NCI-H2081 (cell line): ENCODE results near the gene HSCB.
"Not testable (repeated sequence)": the region's sequence is repeated elsewhere in the genome, so short reads cannot be mapped to it uniquely, and the experiment has no call there.

Source experiments
- DNase-seq, 2 experiments: peaks; one replicate each; lab custom pipeline; 2025; lab: John Stamatoyannopoulos, UW

HSCB gene

GRCh38 chr22:28791841-28792490, 50.1 kb downstream of the HSCB start:
- peak; percentile 21 to 68 for DNase-seq

GRCh38 chr22:28792491-28793383, 50.9 kb downstream of the HSCB start:
- DNase-seq: no peak

- DNase-seq: no peak
These were observed 52.2 kb downstream of the HSCB start for GRCh38 chr22:28793976-28794584.

GRCh38 chr22:28795071-28795693, 53.3 kb downstream of the HSCB start:
- no peak for DNase-seq

- DNase-seq: no peak
These were observed 54.4 kb downstream of the HSCB start for GRCh38 chr22:28795932-28796856.

GRCh38 chr22:28798810-28799605, 57.2 kb downstream of the HSCB start:
- DNase-seq: peak in 1 of 2 experiments; percentile 61

DNA sequence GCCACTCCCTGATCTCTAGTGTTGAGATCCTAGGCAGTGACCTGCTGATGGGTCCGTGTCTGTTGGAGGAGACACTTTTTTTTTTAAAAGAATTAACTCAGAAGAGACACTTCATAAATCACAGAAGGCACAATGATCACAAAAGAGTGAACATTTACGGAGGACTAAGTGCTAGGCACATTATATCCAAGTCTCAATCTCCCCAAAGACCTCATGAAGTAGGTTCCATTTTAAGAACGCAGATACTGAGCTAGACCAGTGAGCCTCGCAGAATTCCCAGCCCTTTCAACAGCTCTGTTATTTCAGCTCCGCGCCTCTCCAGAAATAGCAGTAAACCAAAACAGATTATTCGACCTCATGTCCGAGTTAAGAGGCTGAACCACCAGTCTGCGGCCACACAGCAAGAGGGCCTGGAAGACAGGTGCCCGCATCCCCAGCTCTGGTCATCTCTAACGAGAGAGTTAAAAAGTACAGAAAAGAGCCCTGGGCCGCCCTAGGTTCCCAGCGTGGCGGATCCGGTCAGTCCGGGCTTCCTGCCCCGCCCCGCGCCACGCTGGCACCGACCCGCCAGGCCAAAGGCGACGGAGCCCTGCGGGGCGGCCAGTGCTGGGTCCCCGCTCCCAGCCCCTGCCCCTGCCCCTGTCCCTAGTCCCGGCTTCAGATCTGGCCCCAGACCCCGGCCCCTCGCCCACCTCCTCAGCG, 57.9 kb downstream of the HSCB start:
- DNase-seq: no peak

DNA sequence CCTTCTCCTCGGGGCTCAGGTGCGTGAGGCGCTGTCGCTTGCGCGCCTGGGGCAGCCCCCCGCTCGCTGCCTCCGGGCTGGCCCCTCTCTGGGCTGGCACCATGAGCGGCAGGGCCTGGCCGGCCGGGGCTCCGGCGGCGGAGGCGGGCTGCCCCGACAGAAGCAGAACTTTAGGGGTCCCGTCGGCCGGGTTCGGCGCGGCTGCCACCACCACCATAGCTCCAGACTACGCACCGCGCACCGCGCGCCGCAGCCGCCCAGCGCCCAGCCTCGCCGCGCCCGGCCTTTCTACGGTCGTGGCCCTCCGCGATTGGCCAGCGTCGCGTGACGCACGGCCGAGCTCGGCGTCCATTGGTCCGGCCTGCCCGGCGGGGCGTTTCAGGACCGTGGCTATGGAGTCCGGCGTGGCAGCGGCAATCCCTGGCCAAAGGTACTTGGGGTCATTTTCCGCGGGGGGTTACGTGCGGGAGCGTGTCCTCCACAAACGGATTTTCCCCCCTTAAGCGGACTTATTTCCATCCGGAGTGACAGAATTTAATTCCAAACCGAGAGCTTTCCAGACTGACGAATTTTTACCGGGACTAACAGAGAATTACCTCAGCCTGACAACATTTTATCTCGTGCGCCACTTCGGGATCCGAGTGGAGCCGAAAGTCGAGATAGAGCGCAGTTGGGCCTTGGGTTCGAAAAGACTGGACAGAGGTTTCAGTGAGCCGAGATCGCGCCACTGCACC, 58.6 kb downstream of the HSCB start, which contains the start of gene XBP1:
TSS of gene XBP1 (minus strand) at position 262 of the 734 bp plus-strand sequence.
- peak; percentile 87 to 91 for DNase-seq

- no peak for DNase-seq
These were observed 60.2 kb downstream of the HSCB start for GRCh38 chr22:28801845-28802594.

DNA sequence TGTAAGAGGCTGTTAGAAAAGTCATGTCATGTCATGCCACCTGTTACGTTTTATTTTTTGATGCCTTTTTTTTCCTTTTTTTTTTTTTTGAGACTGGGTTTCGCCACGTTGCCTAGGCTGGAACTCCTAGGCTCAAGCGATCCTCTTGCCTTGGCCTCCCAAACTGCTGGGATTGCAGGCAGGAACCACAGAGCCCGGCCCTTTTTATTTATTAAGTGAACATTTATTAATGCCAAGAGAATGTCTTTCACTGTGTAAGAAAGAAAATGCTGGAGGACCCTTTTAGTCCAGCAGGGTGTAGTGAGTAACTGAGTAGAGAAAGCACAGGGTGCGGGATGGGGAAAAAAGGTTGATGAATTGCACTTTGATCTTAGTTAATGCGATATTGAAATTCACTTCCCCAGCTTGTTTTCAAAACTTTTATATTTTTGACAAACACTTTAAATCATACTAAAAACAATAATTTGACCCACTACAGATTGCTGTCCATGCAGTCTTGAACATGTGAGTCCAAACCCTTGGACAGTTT, 60.8 kb downstream of the HSCB start:
- DNase-seq: no peak

DNA sequence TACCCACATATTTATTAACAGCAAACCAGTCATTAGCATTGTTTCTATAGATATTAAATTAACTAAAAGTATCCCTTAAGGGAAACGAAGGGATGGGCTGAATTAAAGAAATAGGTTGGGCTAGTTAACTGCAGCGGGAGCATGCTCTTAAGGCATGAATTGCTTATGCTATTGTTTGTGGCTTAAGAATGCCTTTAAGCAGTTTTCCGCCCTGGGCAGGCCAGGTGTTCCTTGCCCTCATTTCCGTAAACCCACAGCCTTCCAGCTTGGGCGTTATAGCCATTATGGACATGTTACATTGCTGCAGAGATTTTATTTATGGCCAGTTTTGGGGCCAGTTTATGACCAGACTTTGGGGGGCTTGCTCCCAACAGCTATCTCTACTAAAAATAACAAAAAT, 63.6 kb downstream of the HSCB start:
- DNase-seq: not testable (repeated sequence)
